Hepatocyte (in vitro differentiated cells): Measurements from ENCODE around the gene KCNMA1. TPM values are rescaled to one million over a fixed set of nuclear protein-coding genes. Genes with fewer than 3 reads are reported as not detected.

ENCODE experiments used
- DNase-seq: peaks from one replicate; pipeline ENCODE4 v3.0.0-alpha.2; 2016; ENCODE audit warnings: low spot score
- H2AFZ ChIP-seq: fragments of 200-600 bp; sonication (generic); 2 replicates; pipeline ENCODE4 v1.6.0; 2016; ENCODE audit warnings: antibody characterized with exemption, mild to moderate bottlenecking
- H3K27ac ChIP-seq: fragments of 200-600 bp; sonication (generic); 2 replicates; pipeline ENCODE4 v1.5.1; 2016; ENCODE audit warnings: mild to moderate bottlenecking
- H3K27me3 ChIP-seq: fragments of 200-600 bp; sonication (generic); 2 replicates; pipeline ENCODE4 v1.6.1; 2016
- H3K36me3 ChIP-seq: fragments of 200-600 bp; sonication (generic); replicated peaks from 2 replicates; pipeline ENCODE4 v1.5.1; 2016; ENCODE audit warnings: low read depth; ENCODE audit not compliant: insufficient read depth
- H3K4me1 ChIP-seq: fragments of 200-600 bp; sonication (generic); 2 replicates; pipeline ENCODE4 v1.5.1; 2016; ENCODE audit warnings: mild to moderate bottlenecking, moderate library complexity; ENCODE audit not compliant: insufficient read depth
- H3K4me2 ChIP-seq: fragments of 200-600 bp; sonication (generic); 2 replicates; pipeline ENCODE4 v1.6.0; 2016
- H3K4me3 ChIP-seq: fragments of 200-600 bp; sonication (generic); 2 replicates; pipeline ENCODE4 v1.5.1; 2016; ENCODE audit warnings: mild to moderate bottlenecking
- H3K79me2 ChIP-seq: fragments of 200-600 bp; sonication (generic); 2 replicates; pipeline ENCODE4 v1.6.0; 2017; ENCODE audit warnings: mild to moderate bottlenecking
- H3K9me2 ChIP-seq: fragments of 200-600 bp; sonication (generic); replicated peaks from 2 replicates; pipeline ENCODE4 v1.6.0; 2017; ENCODE audit warnings: mild to moderate bottlenecking; ENCODE audit not compliant: insufficient read depth
- H3K9me3 ChIP-seq: fragments of 200-600 bp; sonication (generic); 2 replicates; pipeline ENCODE4 v1.5.1; 2016; ENCODE audit warnings: low read depth, mild to moderate bottlenecking
- H4K20me1 ChIP-seq: fragments of 200-600 bp; sonication (generic); 2 replicates; pipeline ENCODE4 v1.6.0; 2016; ENCODE audit warnings: mild to moderate bottlenecking; ENCODE audit not compliant: insufficient read depth, poor library complexity, severe bottlenecking
- EZH2 ChIP-seq: fragments of 200-600 bp; sonication (generic); IDR thresholded peaks from 2 replicates; pipeline ENCODE4 v1.6.1; 2016; ENCODE audit warnings: antibody characterized with exemption, mild to moderate bottlenecking, borderline replicate concordance
- EZH2phosphoT487 ChIP-seq: fragments of 200-600 bp; sonication (generic); IDR thresholded peaks from one replicate; pipeline ENCODE4 v1.6.1; 2018; ENCODE audit warnings: antibody characterized with exemption, mild to moderate bottlenecking, low read depth, moderate library complexity; ENCODE audit not compliant: unreplicated experiment, severe bottlenecking
- whole genome bisulfite sequencing: methylation state at CpG from one replicate; pipeline ENCODE4 v1.1.6; 2016; ENCODE audit warnings: low lambda C conversion rate; ENCODE audit errors: missing lambda C conversion rate; 5-methylcytosine and 5-hydroxymethylcytosine counted together
- polyA plus RNA-seq: library from polyadenylated mRNA; unstranded; fragments of >200 nt; fragmentation: Nextera tagmentation; extraction: Ambion mirVana; gene quantifications from 2 replicates; pipeline ENCODE4 v1.2.1, GENCODE V29; 2016
- total RNA-seq: library from RNA; depleted of rRNA; stranded (reverse); fragments of >200 nt; gene quantifications from 2 replicates; pipeline ENCODE4 v1.2.3, GENCODE V29; 2014
- TF ChIP-seq, protein P1 (sequence below): fragments of 200-600 bp; sonication (generic); IDR thresholded peaks from 2 replicates; pipeline ENCODE4 v1.5.1; 2016; ENCODE audit warnings: antibody characterized with exemption, mild to moderate bottlenecking; ENCODE audit not compliant: poor library complexity

The KCNMA1 gene
- total and polyA plus RNA-seq, 2 experiments from 2014 or later = 42.6 to 73.3 TPM

DNA sequence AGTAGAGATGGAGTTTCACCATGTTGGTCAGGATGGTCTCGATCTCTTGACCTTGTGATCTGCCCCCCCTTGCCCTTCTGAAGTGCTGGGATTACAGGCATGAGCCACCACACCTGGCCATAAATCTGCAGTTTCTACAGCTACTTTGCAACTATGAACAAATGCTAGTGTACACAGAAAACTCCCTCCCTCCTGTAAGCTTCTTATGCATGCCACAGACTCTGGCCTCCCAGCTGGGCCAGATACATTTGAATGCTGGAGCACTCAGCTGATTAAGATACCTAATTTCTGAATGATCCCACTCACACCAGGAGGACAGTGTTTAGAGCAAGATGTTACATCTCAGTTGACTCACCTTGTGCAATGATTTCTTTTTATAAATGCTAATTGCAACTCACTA is 486.2 kb downstream of the KCNMA1 start:
- no peak overlapping the region for H3K4me2 ChIP-seq
- no peaks in the 10 kb centered on the region for H3K79me2 ChIP-seq
- peaks cover 4% of the 10 kb centered on the region for H3K4me1 ChIP-seq
- H3K36me3 ChIP-seq = no peaks in the 10 kb centered on the region
- DNase-seq = no peak
- H3K27me3 ChIP-seq = no peaks in the 10 kb centered on the region
- no peaks in the 10 kb centered on the region for H3K9me3 ChIP-seq
- no peak overlapping the region for H3K4me3 ChIP-seq
- no peak overlapping the region for H2AFZ ChIP-seq
- 70% methylated on average over 1 of the region's 1 CpG for whole genome bisulfite sequencing
- no peaks in the 10 kb centered on the region for H4K20me1 ChIP-seq
- no peaks in the 10 kb centered on the region for H3K9me2 ChIP-seq
- no peak for TF ChIP-seq EZH2phosphoT487
- TF ChIP-seq EZH2 = no peak
- TF ChIP-seq, protein P1, sequence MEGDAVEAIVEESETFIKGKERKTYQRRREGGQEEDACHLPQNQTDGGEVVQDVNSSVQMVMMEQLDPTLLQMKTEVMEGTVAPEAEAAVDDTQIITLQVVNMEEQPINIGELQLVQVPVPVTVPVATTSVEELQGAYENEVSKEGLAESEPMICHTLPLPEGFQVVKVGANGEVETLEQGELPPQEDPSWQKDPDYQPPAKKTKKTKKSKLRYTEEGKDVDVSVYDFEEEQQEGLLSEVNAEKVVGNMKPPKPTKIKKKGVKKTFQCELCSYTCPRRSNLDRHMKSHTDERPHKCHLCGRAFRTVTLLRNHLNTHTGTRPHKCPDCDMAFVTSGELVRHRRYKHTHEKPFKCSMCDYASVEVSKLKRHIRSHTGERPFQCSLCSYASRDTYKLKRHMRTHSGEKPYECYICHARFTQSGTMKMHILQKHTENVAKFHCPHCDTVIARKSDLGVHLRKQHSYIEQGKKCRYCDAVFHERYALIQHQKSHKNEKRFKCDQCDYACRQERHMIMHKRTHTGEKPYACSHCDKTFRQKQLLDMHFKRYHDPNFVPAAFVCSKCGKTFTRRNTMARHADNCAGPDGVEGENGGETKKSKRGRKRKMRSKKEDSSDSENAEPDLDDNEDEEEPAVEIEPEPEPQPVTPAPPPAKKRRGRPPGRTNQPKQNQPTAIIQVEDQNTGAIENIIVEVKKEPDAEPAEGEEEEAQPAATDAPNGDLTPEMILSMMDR = no peak
- no peak overlapping the region for H3K27ac ChIP-seq

DNA sequence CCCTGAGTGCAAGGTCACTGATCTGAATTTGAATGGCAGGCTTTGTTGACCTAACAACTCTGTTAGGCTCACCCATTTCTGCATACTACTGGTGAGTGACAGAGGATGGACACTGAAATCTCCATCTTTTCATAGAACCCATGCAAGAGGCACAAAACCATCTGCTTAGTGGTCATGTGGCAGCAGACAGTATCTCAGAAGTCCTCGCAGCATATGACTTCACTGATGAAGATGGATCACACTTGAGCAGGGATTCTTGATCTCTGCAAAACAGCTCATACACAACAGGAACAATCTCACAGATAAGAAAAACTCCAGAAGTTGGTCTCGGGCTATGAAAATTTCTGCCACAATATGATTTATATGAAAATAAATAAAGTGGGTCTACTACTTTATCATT is 487.9 kb downstream of the KCNMA1 start:
- 94% methylated on average over 2 of the region's 2 CpGs for WGBS
- H3K36me3 ChIP-seq = no peaks in the 10 kb centered on the region

DNA sequence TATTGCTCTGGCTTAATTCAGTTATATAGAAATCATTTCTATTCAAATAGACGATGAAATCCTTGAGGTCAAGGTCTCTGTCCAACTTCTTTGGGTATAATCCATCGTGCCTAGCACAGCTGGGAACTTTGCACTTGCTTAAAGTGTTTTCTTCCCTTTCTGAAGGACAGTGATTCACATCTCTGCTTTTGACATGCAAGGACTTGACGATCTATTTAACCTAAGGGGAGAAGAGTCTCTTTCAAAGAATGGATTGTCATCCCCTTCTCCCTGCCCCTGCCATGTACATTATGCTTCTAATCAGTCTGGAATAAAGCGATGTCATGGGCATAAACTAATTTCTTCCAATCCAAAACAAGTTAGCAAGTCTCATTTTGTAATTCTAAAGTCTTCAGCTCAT is 488.6 kb downstream of the KCNMA1 start:
- Histone ChIP-seq H3K9me2 (no peaks in the 10 kb centered on the region), H3K79me2 (no peaks in the 10 kb centered on the region), H3K4me2 (no peak overlapping the region), H3K4me3 (no peak overlapping the region), H4K20me1 (no peaks in the 10 kb centered on the region), H3K4me1 (no peaks in the 10 kb centered on the region), H2AFZ (no peak overlapping the region), H3K27me3 (no peaks in the 10 kb centered on the region), H3K27ac (no peak overlapping the region), H3K36me3 (no peaks in the 10 kb centered on the region), H3K9me3 (no peaks in the 10 kb centered on the region)
- no peak for TF ChIP-seq EZH2phosphoT487
- TF ChIP-seq, protein P1 = no peak
- no peak for TF ChIP-seq EZH2
- 83% methylated on average over 4 of the region's 4 CpGs for WGBS
- DNase-seq = no peak

More for the DNA sequence above, 487.9 kb downstream of the KCNMA1 start:
- TF ChIP-seq EZH2phosphoT487 = no peak
- TF ChIP-seq EZH2 = no peak
- TF ChIP-seq, protein P1 = no peak
- no peak overlapping the region for H2AFZ ChIP-seq
- H3K27ac ChIP-seq = no peak overlapping the region
- DNase-seq = no peak
- no peaks in the 10 kb centered on the region for H3K9me2 ChIP-seq
- H4K20me1 ChIP-seq = no peaks in the 10 kb centered on the region
- H3K79me2 ChIP-seq = no peaks in the 10 kb centered on the region
- H3K27me3 ChIP-seq = no peaks in the 10 kb centered on the region
- H3K4me1 ChIP-seq = no peaks in the 10 kb centered on the region
- H3K4me3 ChIP-seq = no peak overlapping the region
- no peaks in the 10 kb centered on the region for H3K9me3 ChIP-seq
- H3K4me2 ChIP-seq = no peak overlapping the region

- no peaks in the 10 kb centered on the region for H3K4me1 ChIP-seq
- no peaks in the 10 kb centered on the region for H3K9me3 ChIP-seq
- TF ChIP-seq, protein P1 = no peak
- TF ChIP-seq EZH2phosphoT487 = no peak
- H3K36me3 ChIP-seq = no peaks in the 10 kb centered on the region
- no peak overlapping the region for H2AFZ ChIP-seq
- H3K27me3 ChIP-seq = no peaks in the 10 kb centered on the region
- H3K79me2 ChIP-seq = no peaks in the 10 kb centered on the region
- 96% methylated on average over 1 of the region's 1 CpG for WGBS
- no peaks in the 10 kb centered on the region for H3K9me2 ChIP-seq
- no peaks in the 10 kb centered on the region for H4K20me1 ChIP-seq
- DNase-seq = no peak
- no peak overlapping the region for H3K4me2 ChIP-seq
- no peak overlapping the region for H3K27ac ChIP-seq
- no peak overlapping the region for H3K4me3 ChIP-seq
Measured at GRCh38 chr10:77147871-77148270, 489.7 kb downstream of the KCNMA1 start.
